HG03196 (cell line): ENCODE data around the gene ZNF718.
"Not testable (repeated sequence)": the region's sequence is repeated elsewhere in the genome, so short reads cannot be mapped to it uniquely, and the experiment has no call there.

Experiments used
- ATAC-seq: cut with Tn5 transposase; IDR thresholded peaks from one replicate; pipeline ENCODE4 v1.9.1; 2021; ENCODE audit not compliant: unreplicated experiment

The ZNF718 gene

GRCh38 chr4:147233-147632 is 22.9 kb downstream of the ZNF718 start:
- ATAC-seq = no peak

- ATAC-seq = no peak
These were observed 37.4 kb downstream of the ZNF718 start for GRCh38 chr4:161496-162284.

- not testable (repeated sequence) for ATAC-seq
These were observed 45.3 kb downstream of the ZNF718 start for GRCh38 chr4:169640-170039.

- ATAC-seq = not testable (repeated sequence)
These were observed 47.0 kb downstream of the ZNF718 start for GRCh38 chr4:171318-171717.

GRCh38 chr4:173666-174314 is 49.5 kb downstream of the ZNF718 start:
- ATAC-seq = no peak

- ATAC-seq = no peak
These were observed 51.7 kb downstream of the ZNF718 start for GRCh38 chr4:175986-176385.

GRCh38 chr4:176995-177394 is 52.7 kb downstream of the ZNF718 start:
- no peak for ATAC-seq

GRCh38 chr4:182225-182624 is 57.9 kb downstream of the ZNF718 start:
- ATAC-seq = not testable (repeated sequence)

GRCh38 chr4:188091-188490 is 63.8 kb downstream of the ZNF718 start:
- ATAC-seq = no peak

- not testable (repeated sequence) for ATAC-seq
These were observed 70.9 kb downstream of the ZNF718 start for GRCh38 chr4:195159-195558.

- ATAC-seq = no peak
These were observed 76.6 kb downstream of the ZNF718 start for GRCh38 chr4:200936-201335.

- not testable (repeated sequence) for ATAC-seq
These were observed 78.5 kb downstream of the ZNF718 start for GRCh38 chr4:202822-203221.

GRCh38 chr4:205097-205756 is 80.9 kb downstream of the ZNF718 start:
- ATAC-seq = no peak

GRCh38 chr4:206054-206453 is 81.8 kb downstream of the ZNF718 start:
- no peak for ATAC-seq

- ATAC-seq = not testable (repeated sequence)
These were observed 84.3 kb downstream of the ZNF718 start for GRCh38 chr4:208416-209096.

GRCh38 chr4:211033-211511 is 86.8 kb downstream of the ZNF718 start:
- ATAC-seq = no peak

GRCh38 chr4:212438-213188 is 88.3 kb downstream of the ZNF718 start:
- no peak for ATAC-seq

- ATAC-seq = not testable (repeated sequence)
These were observed 88.9 kb downstream of the ZNF718 start for GRCh38 chr4:213189-213535.
